ENCODE results near the gene SULT1A3. TPM values are rescaled to one million over a fixed set of nuclear protein-coding genes. Genes with fewer than 3 reads are reported as not detected.
"Not testable (repeated sequence)": the region's sequence is repeated elsewhere in the genome, so short reads cannot be mapped to it uniquely, and the experiment has no call there.

SULT1A3 gene
- total RNA-seq, 1 experiment from 2014 or later: 8.5 TPM

DNA sequence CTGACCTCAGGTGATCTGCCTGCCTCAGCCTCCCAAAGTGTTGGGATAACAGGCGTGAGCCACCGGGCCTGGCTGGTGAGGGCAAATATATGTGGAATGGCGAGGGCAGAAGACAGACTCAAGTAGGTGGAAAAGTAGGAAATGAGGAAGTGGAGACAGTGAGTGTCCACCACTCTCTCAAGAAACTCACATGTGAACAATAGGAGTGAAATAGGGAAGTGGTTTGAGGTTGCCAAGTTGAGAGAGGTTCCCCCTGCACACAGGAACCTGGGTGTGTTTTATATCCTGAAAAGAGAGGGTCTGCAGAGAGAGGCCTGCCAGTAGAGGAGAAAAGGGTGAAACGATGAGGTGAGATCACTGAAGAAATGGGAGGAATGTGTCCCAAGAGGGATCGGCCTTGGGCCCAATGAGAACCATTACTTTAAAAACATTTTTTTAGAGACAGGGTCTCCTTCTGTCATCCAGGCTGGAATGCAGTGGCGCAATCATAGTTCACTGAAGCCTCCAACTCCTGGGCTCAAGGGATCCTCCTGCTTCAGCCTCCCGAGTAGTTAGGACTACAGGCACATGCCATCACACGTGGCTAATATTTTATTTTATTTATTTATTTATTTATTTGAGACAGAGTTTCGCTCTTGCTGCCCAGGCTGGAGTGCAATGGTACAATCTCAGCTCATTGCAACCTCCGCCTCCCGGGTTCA lies 32.7 kb upstream of the SULT1A3 start:
- no peak overlapping the region for H3K4me2 ChIP-seq (ENCODE audit: low read length)
- intact Hi-C loops (cut with micrococcal nuclease): no loop called here
- TF ChIP-seq EZH2phosphoT487 (IDR thresholded peaks at IDR 0.05; ENCODE audit: borderline replicate concordance, low read length) (no peak), EZH2 (IDR thresholded peaks at IDR 0.05; ENCODE audit: low read length, unreplicated experiment) (no peak)
- TF ChIP-seq, protein P1, sequence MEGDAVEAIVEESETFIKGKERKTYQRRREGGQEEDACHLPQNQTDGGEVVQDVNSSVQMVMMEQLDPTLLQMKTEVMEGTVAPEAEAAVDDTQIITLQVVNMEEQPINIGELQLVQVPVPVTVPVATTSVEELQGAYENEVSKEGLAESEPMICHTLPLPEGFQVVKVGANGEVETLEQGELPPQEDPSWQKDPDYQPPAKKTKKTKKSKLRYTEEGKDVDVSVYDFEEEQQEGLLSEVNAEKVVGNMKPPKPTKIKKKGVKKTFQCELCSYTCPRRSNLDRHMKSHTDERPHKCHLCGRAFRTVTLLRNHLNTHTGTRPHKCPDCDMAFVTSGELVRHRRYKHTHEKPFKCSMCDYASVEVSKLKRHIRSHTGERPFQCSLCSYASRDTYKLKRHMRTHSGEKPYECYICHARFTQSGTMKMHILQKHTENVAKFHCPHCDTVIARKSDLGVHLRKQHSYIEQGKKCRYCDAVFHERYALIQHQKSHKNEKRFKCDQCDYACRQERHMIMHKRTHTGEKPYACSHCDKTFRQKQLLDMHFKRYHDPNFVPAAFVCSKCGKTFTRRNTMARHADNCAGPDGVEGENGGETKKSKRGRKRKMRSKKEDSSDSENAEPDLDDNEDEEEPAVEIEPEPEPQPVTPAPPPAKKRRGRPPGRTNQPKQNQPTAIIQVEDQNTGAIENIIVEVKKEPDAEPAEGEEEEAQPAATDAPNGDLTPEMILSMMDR (conservative IDR thresholded peaks at IDR 0.05; ENCODE audit: low read depth, low read length): no peak

DNA sequence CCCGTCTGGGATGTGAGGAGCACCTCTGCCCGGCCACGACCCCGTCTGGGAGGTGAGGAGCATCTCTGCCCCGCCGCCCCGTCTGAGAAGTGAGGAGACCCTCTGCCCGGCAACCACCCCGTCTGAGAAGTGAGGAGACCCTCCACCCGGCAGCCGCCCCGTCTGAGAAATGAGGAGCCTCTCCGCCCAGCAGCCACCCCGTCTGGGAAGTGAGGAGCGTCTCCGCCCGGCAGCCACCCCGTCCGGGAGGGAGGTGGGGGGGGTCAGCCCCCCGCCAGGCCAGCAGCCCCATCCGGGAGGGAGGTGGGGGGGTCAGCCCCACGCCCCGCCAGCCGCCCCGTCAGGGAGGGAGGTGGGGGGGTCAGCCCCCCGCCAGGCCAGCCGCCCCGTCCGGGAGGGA lies 30.3 kb upstream of the SULT1A3 start:
- H3K9me3 ChIP-seq (ENCODE audit: low read length); H3K36me3 ChIP-seq (ENCODE audit: low read depth, low read length); POLR2A ChIA-PET (ENCODE audit: unreplicated experiment); BruUV-seq (replicated peaks); intact Hi-C loops (cut with micrococcal nuclease); CTCF ChIA-PET; H3K4me3 ChIP-seq (ENCODE audit: low read length); H3K9me2 ChIP-seq (replicated peaks; ENCODE audit: low read length); H4K20me1 ChIP-seq (ENCODE audit: low read length); DNase-seq; H3K27ac ChIP-seq (ENCODE audit: low read length); H3K9ac ChIP-seq (ENCODE audit: low read length); H2AFZ ChIP-seq (ENCODE audit: low read length); ATAC-seq; H3K79me2 ChIP-seq (ENCODE audit: low read length); H3K4me2 ChIP-seq (ENCODE audit: low read length); H3K4me1 ChIP-seq (ENCODE audit: insufficient read depth, low read length); H3K27me3 ChIP-seq (ENCODE audit: low read length); H3F3A ChIP-seq (ENCODE audit: low read length, unreplicated experiment): not testable (repeated sequence)

More for the DNA sequence above, 32.7 kb upstream of the SULT1A3 start:
- ATAC-seq (no peak), DNase-seq (no peak)
- ChIA-PET CTCF (no interaction called here), POLR2A (ENCODE audit: unreplicated experiment) (no interaction called here)
- Histone ChIP-seq H3K4me3 (ENCODE audit: low read length) (no peak overlapping the region), H4K20me1 (ENCODE audit: low read length) (no peaks in the 10 kb centered on the region), H3K9me3 (ENCODE audit: low read length) (no peaks in the 10 kb centered on the region), H3K27me3 (ENCODE audit: low read length) (no peaks in the 10 kb centered on the region), H3K4me1 (ENCODE audit: insufficient read depth, low read length) (no peaks in the 10 kb centered on the region), H3K36me3 (ENCODE audit: low read depth, low read length) (no peaks in the 10 kb centered on the region), H3K9me2 (replicated peaks; ENCODE audit: low read length) (no peaks in the 10 kb centered on the region), H3F3A (ENCODE audit: low read length, unreplicated experiment) (no peaks in the 10 kb centered on the region), H2AFZ (ENCODE audit: low read length) (no peak overlapping the region), H3K9ac (ENCODE audit: low read length) (no peak overlapping the region), H3K27ac (ENCODE audit: low read length) (no peak overlapping the region), H3K79me2 (ENCODE audit: low read length) (no peaks in the 10 kb centered on the region)
- BruUV-seq (replicated peaks): no TSS peak

DNA sequence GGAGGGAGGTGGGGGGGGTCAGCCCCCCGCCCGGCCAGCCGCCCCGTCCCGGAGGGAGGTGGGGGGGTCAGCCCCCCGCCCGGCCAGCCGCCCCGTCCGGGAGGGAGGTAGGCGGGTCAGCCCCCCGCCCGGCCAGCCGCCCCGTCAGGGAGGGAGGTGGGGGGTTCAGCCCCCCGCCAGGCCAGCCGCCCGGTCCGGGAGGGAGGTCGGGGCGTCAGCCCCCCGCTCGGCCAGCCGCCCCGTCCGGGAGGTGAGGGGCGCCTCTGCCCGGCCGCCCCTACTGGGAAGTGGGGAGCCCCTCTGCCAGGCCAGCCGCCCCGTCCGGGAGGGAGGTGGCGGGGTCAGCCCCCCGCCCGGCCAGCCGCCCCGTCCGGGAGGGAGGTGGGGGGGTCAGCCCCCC lies 29.6 kb upstream of the SULT1A3 start:
- H2AFZ ChIP-seq (ENCODE audit: low read length); intact Hi-C loops (cut with micrococcal nuclease); H3K36me3 ChIP-seq (ENCODE audit: low read depth, low read length); H3K9ac ChIP-seq (ENCODE audit: low read length); POLR2A ChIA-PET (ENCODE audit: unreplicated experiment); H3K27me3 ChIP-seq (ENCODE audit: low read length); ATAC-seq; H3K4me2 ChIP-seq (ENCODE audit: low read length); H3F3A ChIP-seq (ENCODE audit: low read length, unreplicated experiment); DNase-seq; H3K9me2 ChIP-seq (replicated peaks; ENCODE audit: low read length); H4K20me1 ChIP-seq (ENCODE audit: low read length); H3K4me1 ChIP-seq (ENCODE audit: insufficient read depth, low read length); CTCF ChIA-PET; H3K27ac ChIP-seq (ENCODE audit: low read length); H3K9me3 ChIP-seq (ENCODE audit: low read length); BruUV-seq (replicated peaks); H3K4me3 ChIP-seq (ENCODE audit: low read length); H3K79me2 ChIP-seq (ENCODE audit: low read length): not testable (repeated sequence)

DNA sequence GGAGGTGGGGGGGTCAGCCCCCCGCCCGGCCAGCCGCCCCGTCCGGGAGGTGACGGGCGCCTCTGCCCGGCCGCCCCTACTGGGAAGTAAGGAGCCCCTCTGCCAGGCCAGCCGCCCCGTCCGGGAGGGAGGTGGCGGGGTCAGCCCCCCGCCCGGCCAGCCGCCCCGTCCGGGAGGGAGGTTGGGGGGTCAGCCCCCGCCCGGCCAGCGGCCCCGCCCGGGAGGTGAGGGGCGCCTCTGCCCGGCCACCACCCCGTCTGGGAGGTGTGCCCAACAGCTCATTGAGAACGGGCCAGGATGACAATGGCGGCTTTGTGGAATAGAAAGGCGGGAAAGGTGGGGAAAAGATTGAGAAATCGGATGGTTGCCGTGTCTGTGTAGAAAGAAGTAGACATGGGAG lies 28.9 kb upstream of the SULT1A3 start:
- H3K27ac ChIP-seq (ENCODE audit: low read length); H4K20me1 ChIP-seq (ENCODE audit: low read length); H3K79me2 ChIP-seq (ENCODE audit: low read length); H3K4me1 ChIP-seq (ENCODE audit: insufficient read depth, low read length); H2AFZ ChIP-seq (ENCODE audit: low read length); H3F3A ChIP-seq (ENCODE audit: low read length, unreplicated experiment); H3K27me3 ChIP-seq (ENCODE audit: low read length); BruUV-seq (replicated peaks); ATAC-seq; POLR2A ChIA-PET (ENCODE audit: unreplicated experiment); H3K36me3 ChIP-seq (ENCODE audit: low read depth, low read length); H3K9me2 ChIP-seq (replicated peaks; ENCODE audit: low read length); H3K9me3 ChIP-seq (ENCODE audit: low read length); H3K9ac ChIP-seq (ENCODE audit: low read length); CTCF ChIA-PET; H3K4me3 ChIP-seq (ENCODE audit: low read length); DNase-seq; H3K4me2 ChIP-seq (ENCODE audit: low read length); intact Hi-C loops (cut with micrococcal nuclease): not testable (repeated sequence)
